Mesenchymal stem cell (in vitro differentiated cells and primary cell): Measurements from ENCODE around the gene KCTD17.

Experiments
- DNase-seq: peaks from one replicate; pipeline ENCODE4 v3.0.0-alpha.2; 2013
- H2AFZ ChIP-seq: one replicate; pipeline ENCODE4 v1.6.1; 2013; ENCODE audit warnings: low read depth, mild to moderate bottlenecking, control low read depth, inconsistent platforms, low read length, moderate library complexity
- H2AK5ac ChIP-seq: 2 replicates; pipeline ENCODE4 v1.6.1; 2013; ENCODE audit warnings: low read length, moderate library complexity, mild to moderate bottlenecking, inconsistent platforms; ENCODE audit not compliant: severe bottlenecking
- H2BK120ac ChIP-seq: one replicate; pipeline ENCODE4 v1.6.1; 2013; ENCODE audit warnings: low read depth, mild to moderate bottlenecking, inconsistent platforms, low read length, moderate library complexity
- H2BK12ac ChIP-seq, 2 experiments: one replicate each; pipeline ENCODE4 v1.6.1; 2013; ENCODE audit warnings: inconsistent platforms in 2 of 2, low read length in 2 of 2, mild to moderate bottlenecking in 2 of 2, moderate library complexity in 2 of 2, control low read depth in 1 of 2
- H2BK15ac ChIP-seq: one replicate; pipeline ENCODE4 v1.6.1; 2013; ENCODE audit warnings: mild to moderate bottlenecking, low read depth, inconsistent platforms; ENCODE audit not compliant: poor library complexity, severe bottlenecking
- H2BK5ac ChIP-seq: 2 replicates; pipeline ENCODE4 v1.6.1; 2013; ENCODE audit warnings: low read depth, mild to moderate bottlenecking, low read length, control low read depth, inconsistent platforms; ENCODE audit not compliant: poor library complexity, severe bottlenecking
- H3K14ac ChIP-seq, 2 experiments: one replicate each; pipeline ENCODE4 v1.6.1; 2013; ENCODE audit warnings: inconsistent platforms in 2 of 2, low read length in 2 of 2, control low read depth in 1 of 2, mild to moderate bottlenecking in 1 of 2, moderate library complexity in 1 of 2
- H3K18ac ChIP-seq, 2 experiments: one replicate each; pipeline ENCODE4 v1.6.1; 2013; ENCODE audit warnings: inconsistent platforms in 2 of 2, low read length in 2 of 2, control low read depth in 1 of 2, low read depth in 1 of 2, mild to moderate bottlenecking in 1 of 2
- H3K23ac ChIP-seq, 2 experiments: one replicate each; pipeline ENCODE4 v1.6.1; 2013; ENCODE audit warnings: inconsistent platforms in 2 of 2, low read length in 2 of 2, mild to moderate bottlenecking in 2 of 2, moderate library complexity in 2 of 2, control low read depth in 1 of 2
- H3K27ac ChIP-seq: 2 replicates; pipeline ENCODE4 v1.5.1; 2013; ENCODE audit warnings: mild to moderate bottlenecking, moderate library complexity, low read length, control low read depth, inconsistent platforms; ENCODE audit not compliant: poor library complexity, severe bottlenecking
- H3K27me3 ChIP-seq, 2 experiments: 2 replicates each; pipeline versions ENCODE4 v1.6.1 to v1.7.0; 2013; ENCODE audit warnings: low read length in 2 of 2, mild to moderate bottlenecking in 2 of 2, moderate library complexity in 2 of 2, control low read depth in 1 of 2, inconsistent platforms in 1 of 2; ENCODE audit not compliant: control insufficient read depth in 1 of 2, insufficient read depth in 1 of 2
- H3K36me3 ChIP-seq, 2 experiments: 2 replicates each; pipeline versions ENCODE4 v1.6.1 to v1.7.0; 2013; ENCODE audit warnings: low read length in 2 of 2, control low read depth in 1 of 2, inconsistent platforms in 1 of 2, low read depth in 1 of 2, mild to moderate bottlenecking in 1 of 2; ENCODE audit not compliant: insufficient read depth in 2 of 2, control insufficient read depth in 1 of 2
- H3K4ac ChIP-seq, 2 experiments: one replicate each; pipeline ENCODE4 v1.6.1; 2013; ENCODE audit warnings: inconsistent platforms in 2 of 2, low read length in 2 of 2, mild to moderate bottlenecking in 2 of 2, moderate library complexity in 2 of 2, control low read depth in 1 of 2, low read depth in 1 of 2
- H3K4me1 ChIP-seq: 2 replicates; pipeline ENCODE4 v1.6.1; 2013; ENCODE audit warnings: low read depth, low read length, control low read depth; ENCODE audit not compliant: control insufficient read depth, insufficient read depth
- H3K4me2 ChIP-seq: 2 replicates; pipeline ENCODE4 v1.6.1; 2013; ENCODE audit warnings: low read length, mild to moderate bottlenecking, inconsistent platforms; ENCODE audit not compliant: poor library complexity, severe bottlenecking
- H3K4me3 ChIP-seq, 2 experiments: 2 replicates each; pipeline versions ENCODE4 v1.5.1 to v1.7.0; 2013; ENCODE audit warnings: low read length in 2 of 2, mild to moderate bottlenecking in 2 of 2, control low read depth in 1 of 2, low read depth in 1 of 2; ENCODE audit not compliant: insufficient read depth in 1 of 2
- H3K79me1 ChIP-seq: replicated peaks from 2 replicates; pipeline ENCODE4 v1.6.1; 2013; ENCODE audit warnings: mild to moderate bottlenecking, control low read depth, low read length, inconsistent platforms; ENCODE audit not compliant: poor library complexity, severe bottlenecking
- H3K9ac ChIP-seq: 2 replicates; pipeline ENCODE4 v1.7.0; 2013; ENCODE audit warnings: mild to moderate bottlenecking, low read length, moderate library complexity
- H3K9me3 ChIP-seq: 2 replicates; pipeline ENCODE4 v1.7.0; 2013; ENCODE audit warnings: mild to moderate bottlenecking, low read length; ENCODE audit not compliant: control insufficient read depth
- H4K8ac ChIP-seq: one replicate; pipeline ENCODE4 v1.6.1; 2013; ENCODE audit warnings: inconsistent platforms, mild to moderate bottlenecking, low read length, moderate library complexity
- H4K91ac ChIP-seq: one replicate; pipeline ENCODE4 v1.6.1; 2013; ENCODE audit warnings: mild to moderate bottlenecking, low read length, inconsistent platforms
- WGBS: methylation state at CpG from one replicate; pipeline ENCODE4 v1.1.7; 2013; ENCODE audit warnings: mixed read lengths; 5-methylcytosine and 5-hydroxymethylcytosine counted together

KCTD17 gene

DNA sequence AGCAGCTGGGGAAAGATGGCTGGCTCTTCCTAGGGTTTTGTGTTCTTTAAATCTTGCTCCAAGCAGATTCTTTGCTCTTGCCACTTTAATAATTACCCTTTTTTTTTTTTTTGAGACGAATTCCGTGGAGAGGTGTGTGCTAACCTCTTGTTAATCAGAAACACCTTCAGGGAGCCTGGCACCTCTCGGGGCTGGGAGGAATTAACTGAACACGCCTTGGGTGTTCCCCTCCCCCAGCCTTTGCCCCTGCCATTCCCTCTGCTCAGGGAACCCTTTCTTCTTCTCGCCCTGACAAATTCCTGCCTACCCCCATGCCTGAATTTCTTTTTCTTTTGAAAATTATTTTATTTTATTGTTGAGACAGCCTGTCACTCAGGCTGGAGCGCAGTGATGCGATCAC is 40.5 kb downstream of the KCTD17 start:
- Histone ChIP-seq H2AK5ac (no peak overlapping the region), H2BK12ac (no peak overlapping the region), H4K91ac (no peak overlapping the region), H3K4ac (no peak overlapping the region), H3K27me3 (peaks cover 47 to 71% of the 10 kb centered on the region in 2 experiments), H2BK120ac (no peak overlapping the region), H3K14ac (no peak overlapping the region), H3K36me3 (no peaks in the 10 kb centered on the region), H4K8ac (no peak overlapping the region), H3K27ac (no peak overlapping the region), H3K9me3 (no peaks in the 10 kb centered on the region), H3K23ac (no peak overlapping the region), H3K4me3 (no peak overlapping the region), H3K79me1 (no peaks in the 10 kb centered on the region), H2BK15ac (no peak overlapping the region), H3K9ac (no peak overlapping the region), H2BK5ac (no peak overlapping the region), H2AFZ (no peak overlapping the region), H3K4me2 (no peak overlapping the region), H3K4me1 (no peaks in the 10 kb centered on the region), H3K18ac (no peak overlapping the region)
- WGBS = 74% methylated on average over 6 of the region's 7 CpGs
- DNase-seq = no peak

DNA sequence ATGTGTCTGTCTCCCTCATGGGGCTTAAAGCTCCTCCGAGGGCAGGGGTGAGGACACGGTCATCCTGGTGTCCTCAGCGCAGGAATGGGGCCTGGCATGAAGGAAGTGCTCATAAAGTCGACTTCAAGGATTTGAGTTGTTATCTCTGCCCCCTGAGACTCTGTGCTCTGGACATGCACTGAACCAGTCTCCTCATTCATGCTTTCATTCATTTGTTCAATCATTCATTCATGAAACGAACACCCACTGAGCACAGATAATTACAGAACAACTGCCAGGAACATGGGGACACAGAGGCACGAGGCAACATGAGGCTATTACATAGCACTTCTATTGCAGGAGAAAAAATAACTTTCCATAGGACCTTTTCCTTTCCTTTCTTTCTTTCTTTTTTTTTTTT is 41.5 kb downstream of the KCTD17 start:
- Histone ChIP-seq H3K14ac (no peak overlapping the region), H3K79me1 (no peaks in the 10 kb centered on the region), H3K4me1 (no peaks in the 10 kb centered on the region), H3K4me3 (no peak overlapping the region), H3K18ac (no peak overlapping the region), H3K9ac (no peak overlapping the region), H4K91ac (no peak overlapping the region), H3K27me3 (peaks cover 43 to 69% of the 10 kb centered on the region in 2 experiments), H2BK120ac (no peak overlapping the region), H2AFZ (no peak overlapping the region), H3K4me2 (no peak overlapping the region), H3K9me3 (no peaks in the 10 kb centered on the region), H2BK15ac (no peak overlapping the region), H3K23ac (no peak overlapping the region), H3K27ac (no peak overlapping the region), H3K4ac (no peak overlapping the region), H2BK5ac (no peak overlapping the region), H2BK12ac (no peak overlapping the region), H2AK5ac (no peak overlapping the region), H4K8ac (no peak overlapping the region), H3K36me3 (no peaks in the 10 kb centered on the region)
- DNase-seq = no peak
- WGBS = 74% methylated on average over 6 of the region's 6 CpGs

DNA sequence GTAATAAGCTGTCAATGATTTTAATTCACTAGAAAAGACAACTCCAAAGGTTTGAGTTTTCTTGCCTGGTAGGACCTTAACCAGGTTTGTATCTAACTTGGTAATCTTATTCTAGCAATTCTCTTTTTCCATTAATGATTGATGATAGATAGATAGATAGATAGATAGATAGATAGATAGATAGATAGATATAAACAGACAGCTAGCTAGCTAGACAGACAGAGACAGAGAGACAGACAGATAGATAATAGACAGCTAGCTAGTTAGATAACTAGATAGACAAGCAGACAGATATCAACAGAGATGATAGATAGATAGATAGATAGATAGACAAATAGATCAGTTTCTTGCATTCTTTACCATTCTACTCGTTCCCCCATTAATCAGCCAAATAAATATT is 42.7 kb downstream of the KCTD17 start:
- Histone ChIP-seq H3K4ac (no peak overlapping the region), H2BK5ac (no peak overlapping the region), H3K27me3 (peaks cover 50 to 69% of the 10 kb centered on the region in 2 experiments), H3K36me3 (no peaks in the 10 kb centered on the region), H3K4me2 (no peak overlapping the region), H3K27ac (no peak overlapping the region), H3K4me3 (no peak overlapping the region), H3K18ac (no peak overlapping the region), H2BK15ac (no peak overlapping the region), H4K8ac (no peak overlapping the region), H2AK5ac (no peak overlapping the region), H4K91ac (no peak overlapping the region), H2AFZ (no peak overlapping the region), H2BK12ac (no peak overlapping the region), H3K23ac (no peak overlapping the region), H3K4me1 (no peaks in the 10 kb centered on the region), H2BK120ac (no peak overlapping the region), H3K9ac (no peak overlapping the region), H3K79me1 (no peaks in the 10 kb centered on the region), H3K14ac (no peak overlapping the region), H3K9me3 (no peaks in the 10 kb centered on the region)
- DNase-seq = no peak
- 57% methylated on average over 1 of the region's 1 CpG for WGBS

DNA sequence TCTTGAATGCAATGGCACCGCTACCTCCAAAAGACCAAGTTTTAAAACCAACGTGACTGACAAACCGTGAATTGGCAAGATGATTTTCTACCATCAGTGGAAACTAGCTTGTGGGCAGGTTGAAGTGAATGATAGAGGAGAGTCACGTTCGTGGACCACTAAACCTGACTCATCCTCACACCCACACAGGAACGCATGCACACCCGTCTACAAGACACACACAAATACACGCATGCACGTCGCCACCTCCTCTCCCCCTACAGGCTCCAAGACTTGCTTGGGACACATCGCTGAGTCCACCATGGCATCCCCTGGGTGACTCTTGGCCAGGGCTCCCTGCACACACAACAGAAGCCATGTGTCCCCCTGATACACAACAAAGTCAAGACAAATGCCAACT is 43.6 kb downstream of the KCTD17 start:
- no peak overlapping the region for H3K23ac ChIP-seq
- H3K27me3 ChIP-seq = peaks cover 45 to 73% of the 10 kb centered on the region in 2 experiments
- H4K8ac ChIP-seq = no peak overlapping the region
- H2BK15ac ChIP-seq = no peak overlapping the region
- no peak overlapping the region for H2AFZ ChIP-seq
- no peak overlapping the region for H3K4me2 ChIP-seq
- no peak overlapping the region for H3K27ac ChIP-seq
- no peak overlapping the region for H3K14ac ChIP-seq
- H3K4me1 ChIP-seq = no peaks in the 10 kb centered on the region
- H2AK5ac ChIP-seq = no peak overlapping the region
- no peak overlapping the region for H3K18ac ChIP-seq
- H3K36me3 ChIP-seq = no peaks in the 10 kb centered on the region
- no peak overlapping the region for H3K9ac ChIP-seq
- H2BK120ac ChIP-seq = no peak overlapping the region
- DNase-seq = no peak
- H2BK5ac ChIP-seq = no peak overlapping the region
- no peak overlapping the region for H2BK12ac ChIP-seq
- no peak overlapping the region for H3K4me3 ChIP-seq
- no peak overlapping the region for H3K4ac ChIP-seq
- H3K9me3 ChIP-seq = no peaks in the 10 kb centered on the region
- no peaks in the 10 kb centered on the region for H3K79me1 ChIP-seq
- no peak overlapping the region for H4K91ac ChIP-seq
- 87% methylated on average over 9 of the region's 11 CpGs for WGBS
